Naive thymus-derived CD8-positive, alpha-beta T cell (primary cell): ENCODE data around the gene RAD51B. TPM values are rescaled to one million over a fixed set of nuclear protein-coding genes. Genes with fewer than 3 reads are reported as not detected.
"Not testable (repeated sequence)": the region's sequence is repeated elsewhere in the genome, so short reads cannot be mapped to it uniquely, and the experiment has no call there.

Experiments used
- ATAC-seq, 2 donors: fragments of 150-1000 bp; cut with Tn5 transposase in 1 of 2; sonication (Bioruptor Pico), chemical (Tn5 transposase) in 1 of 2; 1 replicate in 1 of 2; 2 replicates in 1 of 2; pipeline ENCODE4 v1.10.0; 2021; ENCODE audit warnings: mild to moderate bottlenecking in 2 of 2, moderate library complexity in 2 of 2
- POLR2A ChIA-PET: fragments of 350-600 bp; sonication (Branson Sonifier 250); formaldehyde crosslinking; loops from one replicate; lab custom pipeline; 2021; ENCODE audit warnings: antibody characterized with exemption; lab: Charles Lee
- DNase-seq, 10 donors: peaks; one replicate each; pipeline versions ENCODE4 v3.0.0 to v3.0.0-alpha.2; 2020 to 2022
- H3K27ac Mint-ChIP-seq, 10 donors: one replicate each; pipeline ENCODE4 v1.8.0; 2020 to 2022; ENCODE audit warnings: mild to moderate bottlenecking in 10 of 10, mixed read lengths in 10 of 10, moderate library complexity in 4 of 10, inconsistent platforms in 1 of 10
- H3K27me3 Mint-ChIP-seq, 5 donors: one replicate each; pipeline ENCODE4 v1.8.0; 2021 to 2022; ENCODE audit warnings: mixed read lengths in 5 of 5
- H3K36me3 Mint-ChIP-seq, 3 donors: one replicate each; pipeline ENCODE4 v1.8.0; 2020 to 2022; ENCODE audit warnings: mixed read lengths in 3 of 3, mild to moderate bottlenecking in 2 of 3, inconsistent platforms in 1 of 3
- H3K4me1 Mint-ChIP-seq, 4 donors: one replicate each; pipeline ENCODE4 v1.8.0; 2021 to 2022; ENCODE audit warnings: mixed read lengths in 4 of 4
- H3K4me3 Mint-ChIP-seq, 10 donors: one replicate each; pipeline ENCODE4 v1.8.0; 2020 to 2022; ENCODE audit warnings: mild to moderate bottlenecking in 10 of 10, mixed read lengths in 10 of 10, moderate library complexity in 6 of 10, inconsistent platforms in 1 of 10
- H3K9me3 Mint-ChIP-seq, 9 donors: one replicate each; pipeline ENCODE4 v1.8.0; 2020 to 2022; ENCODE audit warnings: mixed read lengths in 9 of 9, mild to moderate bottlenecking in 3 of 9, inconsistent platforms in 1 of 9, moderate library complexity in 1 of 9
- polyA plus RNA-seq, 3 donors: library from polyadenylated mRNA; unstranded; fragments of 300-500 nt; fragmentation: Illumina TruSeq; gene quantifications; one replicate each; pipeline ENCODE4 v1.2.3, GENCODE V29; 2021
- total RNA-seq, 8 experiments: library from RNA in 2 of 8; stranded (reverse) in 2 of 8; gene quantifications; one replicate each; pipeline ENCODE4 v1.2.3 and lab custom pipeline; 2021 to 2026

Gene RAD51B
- total and polyA plus RNA-seq, 5 experiments from 2014 or later, result 15.1 to 30.0 (median 26.4) TPM

DNA sequence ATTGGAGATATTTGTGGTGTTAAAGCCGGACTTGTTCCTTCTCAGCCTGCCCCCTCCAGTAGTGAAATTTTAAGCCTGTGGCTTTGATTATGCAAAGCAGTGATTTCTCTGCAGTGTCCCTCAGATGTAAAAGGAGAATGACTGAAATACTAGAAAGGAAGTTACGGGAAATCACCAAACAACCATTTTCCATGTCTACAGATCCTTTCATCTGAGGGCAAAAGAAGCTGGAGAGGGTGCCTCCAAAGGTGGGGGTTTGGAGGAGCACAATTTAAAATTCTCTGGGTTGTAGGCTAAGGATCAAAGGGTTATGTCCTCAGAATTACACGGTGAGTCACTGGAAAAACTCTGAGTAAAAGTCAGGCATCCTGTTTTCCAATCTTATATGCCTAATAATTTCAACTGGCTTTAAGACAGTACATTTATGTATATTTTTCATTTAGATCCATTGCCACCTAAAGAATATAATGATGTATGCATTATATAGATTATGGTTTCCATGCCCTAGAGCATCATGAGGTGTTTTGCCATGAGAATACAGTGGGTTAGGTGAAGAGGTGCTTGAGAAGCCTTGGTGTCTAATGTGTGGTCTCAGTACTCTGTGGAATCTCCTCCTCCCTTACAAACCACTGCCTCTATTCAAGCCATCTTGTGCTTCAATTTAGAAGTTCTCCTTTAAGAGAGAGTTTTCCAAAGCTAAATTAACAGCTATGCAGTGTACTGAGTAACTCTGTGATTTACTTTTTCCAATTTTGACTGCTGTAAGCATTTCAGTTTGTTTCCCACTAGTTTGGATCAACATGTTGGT is 362.1 kb downstream of the RAD51B start:
- H3K4me3 Mint-ChIP-seq, result no peak overlapping the region
- H3K9me3 Mint-ChIP-seq, result peaks cover 0 to 2% (median 0%) of the 10 kb centered on the region in 9 donors
- DNase-seq (no peak), ATAC-seq (no peak)
- H3K27ac Mint-ChIP-seq, result no peak overlapping the region
- peaks cover 0 to 5% (median 0%) of the 10 kb centered on the region in 3 donors for H3K36me3 Mint-ChIP-seq
- peaks cover 3 to 24% (median 19%) of the 10 kb centered on the region in 4 donors for H3K4me1 Mint-ChIP-seq
- POLR2A ChIA-PET, result no interaction called here
- no peaks in the 10 kb centered on the region for H3K27me3 Mint-ChIP-seq

- peaks cover 0 to 2% (median 0%) of the 10 kb centered on the region in 9 donors for H3K9me3 Mint-ChIP-seq
- H3K4me3 Mint-ChIP-seq, result no peak overlapping the region
- H3K27ac Mint-ChIP-seq, result peak overlapping the region in 2 of 10 donors; percentile 8 to 61
- ATAC-seq, result peak in 1 of 2 donors; percentile 32
- H3K36me3 Mint-ChIP-seq, result peaks cover 0 to 5% (median 0%) of the 10 kb centered on the region in 3 donors
- peaks cover 3 to 24% (median 19%) of the 10 kb centered on the region in 4 donors for H3K4me1 Mint-ChIP-seq
- DNase-seq, result peak in 2 of 10 donors; percentile 4 to 29
- POLR2A ChIA-PET, result no interaction called here
- no peaks in the 10 kb centered on the region for H3K27me3 Mint-ChIP-seq
Measured at GRCh38 chr14:68182492-68182891, 362.9 kb downstream of the RAD51B start.

- POLR2A ChIA-PET, H3K27ac Mint-ChIP-seq: not testable (repeated sequence)
Measured at GRCh38 chr14:68186500-68187276, 367.1 kb downstream of the RAD51B start.

DNA sequence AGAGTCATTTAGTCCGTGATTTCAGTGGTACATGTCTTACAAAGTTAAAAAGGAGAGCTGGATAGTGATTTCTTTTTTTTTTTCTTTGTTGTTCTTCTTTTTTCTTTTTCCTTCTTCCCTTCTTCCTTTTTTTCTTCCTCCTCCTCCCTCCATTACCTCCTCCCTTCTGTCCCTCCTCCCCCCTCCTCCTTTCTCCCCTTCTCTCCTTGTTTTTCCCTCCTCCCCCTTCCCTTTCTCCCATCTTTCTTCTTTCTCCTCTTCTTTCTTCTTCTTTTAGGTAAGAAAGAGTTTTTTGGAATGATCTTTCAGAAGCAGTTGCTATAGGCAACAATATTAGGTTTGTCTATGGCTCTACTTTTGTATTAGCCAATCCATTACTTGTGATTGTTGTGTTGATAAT is 368.6 kb downstream of the RAD51B start:
- no peak for DNase-seq
- no peaks in the 10 kb centered on the region for H3K27me3 Mint-ChIP-seq
- POLR2A ChIA-PET, result no interaction called here
- no peak for ATAC-seq
- no peak overlapping the region for H3K27ac Mint-ChIP-seq
- H3K9me3 Mint-ChIP-seq, result peaks cover 0 to 2% (median 0%) of the 10 kb centered on the region in 9 donors
- H3K4me1 Mint-ChIP-seq, result no peaks in the 10 kb centered on the region
- H3K36me3 Mint-ChIP-seq, result peaks cover 0 to 3% (median 0%) of the 10 kb centered on the region in 3 donors
- no peak overlapping the region for H3K4me3 Mint-ChIP-seq

More at GRCh38 chr14:68186500-68187276, 367.1 kb downstream of the RAD51B start:
- H3K27me3 Mint-ChIP-seq, ATAC-seq, H3K9me3 Mint-ChIP-seq, H3K4me3 Mint-ChIP-seq, DNase-seq, H3K36me3 Mint-ChIP-seq: not testable (repeated sequence)
- H3K4me1 Mint-ChIP-seq, result peaks cover 3 to 14% (median 12%) of the 10 kb centered on the region in 4 donors

DNA sequence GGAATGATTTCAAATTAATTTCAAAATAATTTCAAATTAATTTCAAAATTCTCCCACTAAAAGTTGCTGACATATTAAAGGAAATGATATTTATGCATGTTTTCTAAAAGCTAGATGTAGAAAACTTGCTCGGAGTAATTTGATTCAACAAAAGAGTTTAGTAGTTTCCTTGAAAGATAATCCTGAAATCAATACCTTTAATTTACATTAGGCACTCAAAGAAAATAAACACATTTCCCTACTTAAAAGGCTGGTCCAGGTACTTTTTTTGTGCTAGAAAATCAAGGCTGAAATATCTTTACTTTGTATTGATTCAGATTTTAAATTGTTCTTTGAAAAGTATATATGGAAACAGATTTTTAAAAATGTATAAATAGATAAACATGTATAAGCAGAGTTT is 370.5 kb downstream of the RAD51B start:
- ATAC-seq (no peak), DNase-seq (no peak)
- no peak overlapping the region for H3K4me3 Mint-ChIP-seq
- POLR2A ChIA-PET, result no interaction called here
- peaks cover 0 to 2% (median 0%) of the 10 kb centered on the region in 9 donors for H3K9me3 Mint-ChIP-seq
- H3K4me1 Mint-ChIP-seq, result no peaks in the 10 kb centered on the region
- H3K27ac Mint-ChIP-seq, result no peak overlapping the region
- H3K27me3 Mint-ChIP-seq, result no peaks in the 10 kb centered on the region
- no peaks in the 10 kb centered on the region for H3K36me3 Mint-ChIP-seq

GRCh38 chr14:68191567-68192321 is 372.2 kb downstream of the RAD51B start:
- no peaks in the 10 kb centered on the region for H3K9me3 Mint-ChIP-seq
- no peak overlapping the region for H3K4me3 Mint-ChIP-seq
- DNase-seq (no peak), ATAC-seq (no peak)
- H3K27me3 Mint-ChIP-seq, result no peaks in the 10 kb centered on the region
- no peaks in the 10 kb centered on the region for H3K4me1 Mint-ChIP-seq
- POLR2A ChIA-PET, result interaction anchor here (0.6 kb wide), 1 partner anchor 20 kb away, joined by 3 read pairs; no protein-coding TSS in a partner anchor
- no peak overlapping the region for H3K27ac Mint-ChIP-seq
- H3K36me3 Mint-ChIP-seq, result no peaks in the 10 kb centered on the region

GRCh38 chr14:68192935-68193334 is 373.4 kb downstream of the RAD51B start:
- Mint-ChIP-seq H3K27ac (no peak overlapping the region), H3K36me3 (no peaks in the 10 kb centered on the region), H3K27me3 (no peaks in the 10 kb centered on the region), H3K4me3 (no peak overlapping the region), H3K4me1 (no peaks in the 10 kb centered on the region), H3K9me3 (no peaks in the 10 kb centered on the region)
- DNase-seq, result no peak
- no peak for ATAC-seq
- POLR2A ChIA-PET, result no interaction called here

DNA sequence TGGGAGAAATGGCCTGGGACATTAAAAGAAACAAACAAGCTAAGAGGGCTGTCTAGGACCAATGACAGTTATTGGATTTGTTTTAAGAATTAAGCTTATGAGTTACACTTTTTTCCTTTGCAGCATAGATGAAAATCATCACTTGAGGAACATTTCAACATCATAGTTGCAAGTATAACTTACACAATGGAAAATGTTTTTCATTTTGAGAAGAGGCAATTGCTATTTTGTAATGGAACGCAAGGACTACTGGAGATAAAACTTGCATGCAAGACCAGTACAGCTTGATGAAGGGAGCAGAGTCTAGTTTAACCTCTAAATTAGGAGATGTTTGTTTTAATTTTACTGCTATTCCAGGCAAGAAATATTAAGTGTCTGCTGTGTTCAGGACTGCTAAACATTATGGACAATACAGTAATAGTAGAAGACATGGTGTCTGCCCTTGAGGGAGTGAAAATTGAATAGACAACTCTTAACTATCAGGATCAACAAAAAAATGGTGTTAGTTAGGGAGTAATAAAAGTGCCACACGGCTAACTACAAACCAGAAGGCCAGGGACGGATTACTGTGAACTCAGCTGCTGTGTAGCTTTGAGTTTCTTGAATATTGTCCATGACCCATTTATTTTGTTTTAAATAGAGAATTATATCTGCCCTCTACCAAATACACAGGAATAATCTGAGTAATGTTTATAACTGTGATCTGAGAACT is 374.5 kb downstream of the RAD51B start:
- no peak overlapping the region for H3K4me3 Mint-ChIP-seq
- no peaks in the 10 kb centered on the region for H3K36me3 Mint-ChIP-seq
- H3K27me3 Mint-ChIP-seq, result no peaks in the 10 kb centered on the region
- peaks cover 0 to 5% (median 3%) of the 10 kb centered on the region in 4 donors for H3K4me1 Mint-ChIP-seq
- POLR2A ChIA-PET, result no interaction called here
- H3K27ac Mint-ChIP-seq, result peak overlapping the region in 1 of 10 donors; percentile 9
- H3K9me3 Mint-ChIP-seq, result no peaks in the 10 kb centered on the region
- ATAC-seq, result no peak
- DNase-seq, result no peak

DNA sequence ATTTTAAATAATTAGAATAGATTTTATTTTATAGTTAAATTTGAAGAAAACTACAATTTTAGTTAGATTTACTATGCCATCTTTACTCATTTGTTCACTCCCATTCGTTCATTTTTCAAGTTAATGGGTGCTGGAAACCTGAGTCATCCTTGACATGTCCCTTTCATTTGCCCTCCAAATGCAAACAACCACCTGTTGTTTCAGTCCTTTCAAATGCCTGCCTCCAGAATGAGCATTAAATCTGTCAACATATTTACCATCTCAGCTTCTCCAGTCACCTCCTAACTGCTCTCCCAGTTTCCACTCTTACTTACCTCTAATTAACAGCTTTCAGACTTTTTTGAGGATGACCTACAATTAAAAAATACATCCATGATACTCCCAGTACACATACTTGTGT is 375.5 kb downstream of the RAD51B start:
- Mint-ChIP-seq H3K27me3 (no peaks in the 10 kb centered on the region), H3K4me1 (peaks cover 7 to 15% (median 9%) of the 10 kb centered on the region in 4 donors), H3K4me3 (no peak overlapping the region), H3K27ac (no peak overlapping the region), H3K36me3 (no peaks in the 10 kb centered on the region), H3K9me3 (no peaks in the 10 kb centered on the region)
- no peak for DNase-seq
- ATAC-seq, result no peak
- POLR2A ChIA-PET, result no interaction called here

DNA sequence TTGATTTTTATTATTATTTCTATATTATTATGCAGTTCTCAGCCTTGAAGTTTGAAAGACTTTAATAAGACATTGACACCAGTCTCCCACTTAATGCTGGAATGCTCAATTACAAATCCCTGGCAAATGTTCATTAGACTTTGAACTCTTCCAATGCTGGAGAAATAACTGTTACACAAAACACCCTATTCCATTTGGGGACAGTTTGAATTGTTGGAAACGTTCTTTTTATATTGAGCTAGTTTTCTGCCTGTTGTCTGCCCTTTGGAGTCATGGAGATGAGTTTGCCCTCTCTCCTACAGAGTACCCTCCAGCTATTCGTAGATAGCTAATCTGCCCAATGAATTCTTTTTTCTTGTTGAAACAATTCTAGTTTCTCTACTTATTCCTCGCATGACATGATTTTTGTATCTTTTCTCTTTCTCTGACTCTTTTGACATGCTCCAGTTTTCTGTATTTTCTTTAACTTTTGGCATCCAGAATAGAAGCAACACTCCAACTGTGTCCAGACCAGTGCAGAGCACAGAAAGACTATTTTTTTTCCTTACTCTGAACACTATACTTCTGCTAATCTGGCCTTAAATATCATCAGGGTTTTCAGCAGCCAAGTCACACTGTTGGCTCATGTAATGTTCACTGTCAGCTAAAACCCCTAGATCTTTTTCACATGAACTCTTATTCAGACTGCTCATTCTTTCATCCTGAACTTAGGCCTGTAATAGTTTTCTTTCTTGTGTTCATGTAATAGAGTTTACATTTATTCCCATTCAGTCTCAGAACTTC is 379.3 kb downstream of the RAD51B start:
- no peak for DNase-seq
- Mint-ChIP-seq H3K9me3 (no peaks in the 10 kb centered on the region), H3K4me3 (no peak overlapping the region), H3K27ac (no peak overlapping the region), H3K27me3 (no peaks in the 10 kb centered on the region), H3K36me3 (peaks cover 0 to 5% (median 0%) of the 10 kb centered on the region in 3 donors), H3K4me1 (peaks cover 7 to 15% (median 9%) of the 10 kb centered on the region in 4 donors)
- no peak for ATAC-seq
- POLR2A ChIA-PET, result no interaction called here

GRCh38 chr14:68199554-68200151 is 380.1 kb downstream of the RAD51B start:
- H3K36me3 Mint-ChIP-seq, result peaks cover 0 to 5% (median 0%) of the 10 kb centered on the region in 3 donors
- DNase-seq (no peak), ATAC-seq (no peak)
- peaks cover 7 to 15% (median 9%) of the 10 kb centered on the region in 4 donors for H3K4me1 Mint-ChIP-seq
- H3K4me3 Mint-ChIP-seq, result no peak overlapping the region
- H3K27ac Mint-ChIP-seq, result peak overlapping the region in 1 of 10 donors; percentile 27
- H3K27me3 Mint-ChIP-seq, result no peaks in the 10 kb centered on the region
- H3K9me3 Mint-ChIP-seq, result no peaks in the 10 kb centered on the region
- POLR2A ChIA-PET, result no interaction called here
